Mammary epithelial cell (primary cell): ENCODE measurements around the gene SGIP1.
"Not testable (repeated sequence)": the region's sequence is repeated elsewhere in the genome, so short reads cannot be mapped to it uniquely, and the experiment has no call there.

Experiments
- CTCF ChIP-seq, 2 donors: IDR thresholded peaks in 1 of 2; conservative IDR thresholded peaks in 1 of 2; 2 replicates each; pipeline ENCODE4 v1.5.1; 2011 to 2012; ENCODE audit warnings: inconsistent platforms in 2 of 2, low read length in 2 of 2, mild to moderate bottlenecking in 2 of 2, control low read depth in 1 of 2, low read depth in 1 of 2; ENCODE audit not compliant: insufficient read depth in 1 of 2; ENCODE audit errors: extremely low read depth in 1 of 2
- EZH2 ChIP-seq: IDR thresholded peaks from 2 replicates; pipeline ENCODE4 v1.6.1; 2012; ENCODE audit warnings: low read length, inconsistent platforms, borderline replicate concordance

DNA sequence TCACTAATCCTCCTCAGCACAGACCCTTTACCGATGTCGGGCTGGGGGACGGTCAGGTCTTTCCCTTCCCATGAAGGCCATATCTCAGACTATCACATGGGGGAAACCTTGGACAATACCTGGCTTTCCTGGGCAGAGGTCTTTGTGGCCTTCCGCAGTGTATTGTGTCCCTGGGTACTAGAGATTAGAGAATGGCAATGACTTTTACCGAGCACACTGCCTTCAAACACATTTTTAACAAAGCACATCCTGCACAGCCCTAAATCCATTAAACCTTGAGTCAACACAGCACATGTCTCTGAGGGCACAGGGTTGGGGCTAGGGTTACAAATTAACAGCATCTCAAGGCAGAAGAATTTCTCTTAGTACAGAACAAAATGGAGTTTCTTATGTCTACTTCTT, 58.2 kb downstream of the SGIP1 start:
- not testable (repeated sequence) for TF ChIP-seq CTCF (conservative IDR thresholded peaks at IDR 0.05 in 1 of 2, IDR thresholded peaks at IDR 0.05 in 1 of 2; ENCODE audit: extremely low read depth in 1 of 2, insufficient read depth in 1 of 2, low read depth in 1 of 2, low read length in 2 of 2); EZH2
